Left renal cortex interstitium (tissue), 4 donors: Measurements from ENCODE around the gene DAPK3. TPM values are rescaled to one million over a fixed set of nuclear protein-coding genes. Genes with fewer than 3 reads are reported as not detected.

Experiments
- DNase-seq, 4 donors: peaks; one replicate each; pipeline ENCODE4 v3.0.0-alpha.2; 2013; ENCODE audit warnings: low read depth in 4 of 4, low spot score in 2 of 4, missing footprints in 1 of 4
- polyA plus RNA-seq, 4 donors: library from polyadenylated mRNA; unstranded; fragments of 120-200 nt; gene quantifications; one replicate each; pipeline ENCODE4 v1.2.1, GENCODE V29; 2013; ENCODE audit not compliant: insufficient read length in 4 of 4

Gene DAPK3
- polyA plus RNA-seq, 4 donors: 34.4 to 52.3 (median 47.1) TPM

GRCh38 chr19:3932931-3933810 is 37.7 kb downstream of the DAPK3 start, which contains the start of gene NMRK2:
Gene NMRK2 (plus strand): TSS chr19:3933069. CDS start chr19:3933672, 603 bp downstream.
- no peak for DNase-seq

- no peak for DNase-seq
Measured at GRCh38 chr19:3931041-3931440, 39.9 kb downstream of the DAPK3 start.

- no peak for DNase-seq
Measured at GRCh38 chr19:3923912-3924311, 47.0 kb downstream of the DAPK3 start.

- DNase-seq: no peak
Measured at GRCh38 chr19:3923096-3923758, 47.7 kb downstream of the DAPK3 start.

GRCh38 chr19:3919793-3920192 is 51.1 kb downstream of the DAPK3 start:
- no peak for DNase-seq

- no peak for DNase-seq
Measured at GRCh38 chr19:3916033-3916432, 54.9 kb downstream of the DAPK3 start.

GRCh38 chr19:3914199-3914598 is 56.7 kb downstream of the DAPK3 start:
- DNase-seq: no peak

- no peak for DNase-seq
Measured at GRCh38 chr19:3910105-3910504, 60.8 kb downstream of the DAPK3 start.

Other genes with a start within 250 kb of the DAPK3 start
- 10 to 100 TPM; 12.8 to 25.4 (median 19.9) TPM for gene APBA3, start 209.4 kb downstream of the DAPK3 start, polyA plus RNA-seq
- 10 to 100 TPM; 30.6 to 58.9 (median 37.0) TPM for gene MRPL54, start 208.4 kb downstream of the DAPK3 start, polyA plus RNA-seq
- under 1 TPM in 1 of 4 donors, not detected in 3; 0.06 TPM for gene RAX2, start 198.9 kb downstream of the DAPK3 start, polyA plus RNA-seq
- gene MATK, start 184.7 kb downstream of the DAPK3 start, polyA plus RNA-seq: 1 to 10 TPM in 3 of 4 donors, under 1 TPM in 1; 0.96 to 2.1 (median 1.8) TPM
- gene ZFR2, start 102.1 kb downstream of the DAPK3 start, polyA plus RNA-seq: 1 to 10 TPM; 1.2 to 2.8 (median 1.8) TPM
- gene ATCAY, start 90.4 kb downstream of the DAPK3 start, polyA plus RNA-seq: under 1 TPM; 0.16 to 0.95 (median 0.53) TPM
- under 1 TPM in 3 of 4 donors, not detected in 1; 0.16 to 0.25 (median 0.18) TPM for gene NMRK2, start 38.0 kb downstream of the DAPK3 start, polyA plus RNA-seq
- gene EEF2, start 14.4 kb upstream of the DAPK3 start, polyA plus RNA-seq: 1,000 to 10,000 TPM; 1,516 to 2,178 (median 1,698) TPM
- 10 to 100 TPM; 29.0 to 50.9 (median 36.3) TPM for gene PIAS4, start 36.6 kb upstream of the DAPK3 start, polyA plus RNA-seq
- 10 to 100 TPM in 3 of 4 donors, 1 to 10 TPM in 1; 7.6 to 15.6 (median 11.8) TPM for gene ZBTB7A, start 95.8 kb upstream of the DAPK3 start, polyA plus RNA-seq
- gene MAP2K2, start 153.0 kb upstream of the DAPK3 start, polyA plus RNA-seq: 100 to 1,000 TPM in 3 of 4 donors, 10 to 100 TPM in 1; 81.9 to 151 (median 130) TPM
- 1 to 10 TPM in 3 of 4 donors, under 1 TPM in 1; 0.65 to 1.7 (median 1.4) TPM for gene CREB3L3, start 182.5 kb upstream of the DAPK3 start, polyA plus RNA-seq
- 10 to 100 TPM; 14.8 to 28.3 (median 22.7) TPM for gene SIRT6, start 211.5 kb upstream of the DAPK3 start, polyA plus RNA-seq
- 1 to 10 TPM in 3 of 4 donors, under 1 TPM in 1; 0.95 to 1.8 (median 1.4) TPM for gene ANKRD24, start 211.6 kb upstream of the DAPK3 start, polyA plus RNA-seq